ENCODE results near the gene AMN. TPM values are rescaled to one million over a fixed set of nuclear protein-coding genes. Genes with fewer than 3 reads are reported as not detected.

Gene AMN
- total RNA-seq, 1 experiment from 2014 or later, result 0.03 TPM

DNA sequence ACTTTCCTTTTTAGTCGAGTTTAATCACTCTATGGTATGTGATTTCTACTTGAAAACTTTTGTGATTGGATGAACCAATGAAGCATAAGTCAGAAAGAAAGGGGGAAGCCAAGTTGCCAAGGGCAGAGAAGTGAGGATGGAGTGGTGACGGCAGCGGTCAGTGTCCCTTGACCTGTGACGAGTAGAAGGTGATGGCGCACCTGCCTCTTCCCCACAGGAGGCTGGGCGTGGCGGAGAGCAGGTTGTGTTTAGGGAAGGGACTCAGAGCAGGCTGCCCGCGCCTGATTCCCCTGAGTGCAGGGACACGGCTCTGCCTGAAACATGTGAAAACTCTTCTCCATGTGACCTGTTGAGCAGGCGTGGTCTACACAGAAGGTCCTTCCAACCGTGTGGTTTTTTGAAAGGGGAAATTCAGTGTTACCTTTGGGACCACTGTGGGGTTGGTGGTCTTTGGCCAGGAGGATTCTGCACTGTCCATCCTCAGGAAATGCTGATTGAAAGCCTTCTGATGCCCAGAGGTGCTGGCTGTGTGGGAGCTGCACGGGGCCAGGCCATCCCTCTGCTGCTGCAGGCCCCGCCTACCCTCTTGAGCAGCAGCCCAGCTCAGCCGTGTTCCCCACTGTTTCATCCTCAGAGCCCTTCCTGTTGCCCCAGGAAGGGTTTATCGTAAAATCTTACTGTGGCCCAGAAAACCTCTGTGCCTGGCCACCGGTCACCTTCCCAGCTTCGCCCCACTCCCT, 23.5 kb upstream of the AMN start:
- DNase-seq (ENCODE audit: low spot score), result no peak

DNA sequence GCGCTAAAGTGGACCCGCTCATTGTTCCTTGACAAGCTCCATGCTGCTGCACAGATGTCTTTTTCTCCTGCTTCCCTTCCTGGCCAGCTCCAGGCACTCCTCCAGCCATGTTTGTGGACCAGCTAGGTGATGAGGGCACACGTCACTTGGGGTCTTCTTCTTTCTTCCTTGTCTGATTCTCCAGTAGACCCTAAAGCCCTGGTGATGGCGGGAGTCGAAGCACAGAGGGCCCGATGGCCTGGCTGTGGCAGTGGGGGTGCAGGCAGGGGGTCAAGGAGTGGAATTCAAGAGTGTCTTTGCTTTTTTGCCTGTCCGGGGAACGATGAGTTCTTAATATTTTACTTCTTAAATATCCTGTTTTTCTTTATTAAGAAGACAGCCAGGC, 23.0 kb upstream of the AMN start:
- no peak for DNase-seq (ENCODE audit: low spot score)

DNA sequence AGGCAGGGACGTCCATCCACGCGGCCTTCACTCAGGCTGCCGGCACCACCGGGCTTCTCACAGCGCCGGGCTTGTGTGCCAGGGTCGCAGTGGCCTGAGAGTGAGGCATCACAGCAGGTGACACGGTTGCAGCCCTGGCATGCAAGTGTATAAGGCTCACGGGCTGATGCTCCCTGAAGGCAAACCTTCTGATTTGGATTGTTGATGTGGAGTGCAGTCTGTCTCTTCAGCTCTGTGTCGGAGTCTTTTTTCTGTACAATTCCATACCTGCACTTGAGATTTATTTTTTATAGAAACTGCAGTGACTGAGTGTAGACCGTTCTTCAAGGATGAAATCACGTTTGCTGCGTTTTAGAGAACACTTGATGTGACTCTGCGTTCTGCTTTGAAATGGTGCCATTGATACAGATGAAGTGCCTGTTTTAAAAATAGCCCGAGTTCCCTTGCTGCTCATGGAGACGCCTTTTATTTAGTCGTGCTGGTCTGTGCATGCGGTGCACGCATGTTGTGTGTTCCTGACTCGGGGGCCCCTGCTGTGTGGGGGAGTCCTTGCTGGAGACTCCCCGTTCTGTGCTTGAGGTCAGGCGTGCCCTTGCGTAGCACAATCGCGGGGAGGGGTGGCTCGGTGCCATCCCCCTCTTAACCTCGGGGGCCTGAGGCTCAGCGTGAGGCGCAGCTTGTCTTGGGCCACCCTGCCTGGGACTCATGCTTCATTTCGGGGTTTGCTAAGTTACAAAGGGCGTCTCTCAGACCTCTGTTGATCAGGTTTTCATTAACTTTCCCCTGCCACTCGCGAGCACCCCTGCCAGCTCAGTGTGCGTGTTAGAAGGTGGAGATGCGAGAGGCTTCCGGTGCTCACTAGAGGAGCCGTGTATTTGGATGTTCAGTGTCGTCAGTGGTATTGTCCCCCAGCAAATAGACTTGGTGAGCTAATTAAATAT, 21.6 kb upstream of the AMN start:
- no peak for DNase-seq (ENCODE audit: low spot score)

DNA sequence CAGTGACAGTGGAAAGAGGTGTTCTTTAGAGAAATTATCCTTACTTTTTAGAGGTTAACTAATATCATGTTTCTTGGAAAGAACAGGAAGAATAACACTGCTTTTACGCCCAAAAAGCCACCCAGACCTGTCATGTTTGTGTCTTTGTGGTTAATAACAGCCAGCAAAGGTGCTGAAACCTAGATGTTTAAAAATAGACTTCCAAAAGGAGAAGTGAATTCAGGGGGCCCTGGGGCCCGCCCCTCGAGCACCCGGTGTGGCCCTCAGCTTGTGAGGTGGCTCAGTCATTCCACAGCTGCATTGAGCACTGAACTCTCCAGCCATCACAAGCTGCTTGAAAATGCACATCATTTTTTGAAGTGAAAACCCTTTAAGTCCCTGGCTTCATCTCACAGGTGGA, 20.8 kb upstream of the AMN start:
- DNase-seq (ENCODE audit: low spot score), result no peak

DNA sequence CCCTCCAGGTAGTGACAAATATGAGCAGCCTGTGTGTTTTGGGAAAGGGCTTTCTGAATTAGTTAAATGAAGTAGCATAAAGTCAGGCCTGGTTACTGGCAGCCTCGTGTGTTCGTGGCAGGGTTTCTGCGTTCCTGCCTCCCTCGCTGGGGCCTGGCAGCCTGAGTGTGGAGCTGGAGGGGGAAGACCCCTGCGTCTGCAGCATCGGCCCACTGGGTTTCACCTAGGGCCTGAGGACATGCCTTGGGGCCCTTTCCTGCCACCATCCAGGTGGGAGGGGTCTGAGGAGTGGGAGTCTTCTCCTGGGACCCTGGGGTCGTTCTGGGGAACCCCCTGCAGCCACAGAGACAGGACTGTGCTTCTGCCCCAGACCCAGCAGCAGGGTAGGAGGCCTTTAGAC, 20.4 kb upstream of the AMN start:
- DNase-seq (ENCODE audit: low spot score), result no peak

DNA sequence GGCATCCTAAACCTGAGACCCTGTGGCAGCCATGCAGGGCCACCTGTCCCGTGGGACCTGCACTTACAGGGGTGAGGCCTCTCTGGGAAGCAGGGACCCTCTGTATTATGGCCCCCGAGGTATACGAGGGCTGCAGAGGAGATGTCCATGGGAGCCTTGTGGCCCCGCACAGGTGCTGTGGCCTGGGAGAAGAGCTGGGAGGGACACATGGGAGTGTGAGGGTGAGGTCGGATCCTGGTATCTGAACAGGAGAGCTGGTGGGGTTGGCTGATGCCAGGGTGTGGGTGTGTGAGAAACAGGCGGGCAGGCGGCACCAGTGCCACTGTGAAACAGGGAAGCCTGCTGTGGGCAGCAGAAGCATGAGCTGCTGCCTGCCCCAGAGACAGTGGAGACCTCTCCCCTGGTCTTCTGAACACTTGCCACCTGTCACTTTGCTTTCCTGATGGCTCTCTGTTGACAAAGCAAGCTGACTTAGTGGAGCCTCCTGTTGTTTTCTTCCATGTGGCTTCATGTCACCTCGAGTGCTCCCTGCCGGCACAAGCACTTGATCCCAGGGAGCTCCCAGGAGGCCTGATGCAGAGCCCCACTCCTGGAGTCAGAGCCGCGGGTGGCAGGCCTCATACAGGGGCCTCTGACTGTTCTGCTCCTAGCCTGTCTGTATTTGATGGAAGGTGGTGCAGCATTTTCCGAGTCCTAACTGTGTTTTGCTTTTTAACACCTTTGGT, 19.8 kb upstream of the AMN start:
- DNase-seq (ENCODE audit: low spot score), result no peak

DNA sequence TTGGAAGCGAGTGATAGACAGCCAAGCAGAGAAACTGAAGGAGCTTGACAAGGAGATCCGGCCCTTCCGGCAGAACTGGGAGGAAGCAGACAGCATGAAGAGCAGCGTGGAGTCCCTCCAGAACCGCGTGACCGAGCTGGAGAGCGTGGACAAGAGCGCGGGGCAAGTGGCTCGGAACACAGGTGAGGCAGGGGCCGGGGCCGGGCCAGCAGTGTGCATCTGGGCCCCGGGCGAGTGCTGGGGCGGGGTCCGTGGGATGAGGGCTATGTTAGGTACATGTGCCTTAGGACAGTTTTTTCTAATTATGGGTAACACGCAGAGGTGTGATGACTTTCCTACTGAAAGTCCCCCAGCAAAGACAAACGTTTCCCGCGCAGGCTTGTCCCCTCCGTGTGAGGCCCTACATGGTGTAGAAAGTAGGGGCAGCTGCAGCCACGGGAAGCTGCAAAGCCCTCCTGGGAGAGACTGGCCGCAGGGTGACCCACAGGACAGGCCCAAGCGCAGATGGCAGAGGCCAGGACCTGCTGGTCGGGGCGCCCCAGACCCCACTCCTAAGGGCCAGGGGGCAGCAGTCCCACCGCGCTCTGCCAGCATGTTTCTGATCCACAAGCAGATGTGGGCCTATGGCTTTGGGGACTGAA, 19.1 kb upstream of the AMN start:
- no peak for DNase-seq (ENCODE audit: low spot score)

DNA sequence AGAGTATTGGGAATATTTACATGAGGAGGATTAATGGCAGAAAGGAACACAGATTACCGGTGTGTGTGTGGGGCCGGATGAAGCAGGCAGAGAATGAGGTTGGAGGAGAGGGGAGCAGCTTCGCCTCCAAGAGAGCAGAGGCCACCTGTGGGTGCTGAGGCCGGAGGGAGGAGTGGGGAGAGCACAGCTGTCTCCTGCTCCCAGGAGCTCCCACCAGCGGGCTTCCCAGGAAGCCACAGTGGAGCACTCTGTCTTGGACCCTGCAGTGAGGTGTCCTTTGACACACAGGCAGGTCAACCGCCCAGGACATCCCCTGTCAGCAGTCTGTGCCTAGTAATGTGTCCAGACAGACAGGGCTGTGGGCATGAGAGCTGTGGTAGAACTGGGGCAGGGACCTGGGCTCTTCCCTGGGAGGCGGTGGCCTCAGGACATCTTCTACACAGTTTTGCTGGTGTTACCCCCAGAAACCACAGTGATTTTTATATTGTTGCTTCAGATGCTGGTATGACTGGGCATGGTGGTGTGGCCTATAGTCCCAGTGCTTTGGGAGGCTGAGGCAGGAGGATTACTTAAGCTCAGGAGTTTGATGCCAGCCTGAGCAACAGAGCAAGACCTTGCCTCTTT, 18.5 kb upstream of the AMN start:
- no peak for DNase-seq (ENCODE audit: low spot score)

DNA sequence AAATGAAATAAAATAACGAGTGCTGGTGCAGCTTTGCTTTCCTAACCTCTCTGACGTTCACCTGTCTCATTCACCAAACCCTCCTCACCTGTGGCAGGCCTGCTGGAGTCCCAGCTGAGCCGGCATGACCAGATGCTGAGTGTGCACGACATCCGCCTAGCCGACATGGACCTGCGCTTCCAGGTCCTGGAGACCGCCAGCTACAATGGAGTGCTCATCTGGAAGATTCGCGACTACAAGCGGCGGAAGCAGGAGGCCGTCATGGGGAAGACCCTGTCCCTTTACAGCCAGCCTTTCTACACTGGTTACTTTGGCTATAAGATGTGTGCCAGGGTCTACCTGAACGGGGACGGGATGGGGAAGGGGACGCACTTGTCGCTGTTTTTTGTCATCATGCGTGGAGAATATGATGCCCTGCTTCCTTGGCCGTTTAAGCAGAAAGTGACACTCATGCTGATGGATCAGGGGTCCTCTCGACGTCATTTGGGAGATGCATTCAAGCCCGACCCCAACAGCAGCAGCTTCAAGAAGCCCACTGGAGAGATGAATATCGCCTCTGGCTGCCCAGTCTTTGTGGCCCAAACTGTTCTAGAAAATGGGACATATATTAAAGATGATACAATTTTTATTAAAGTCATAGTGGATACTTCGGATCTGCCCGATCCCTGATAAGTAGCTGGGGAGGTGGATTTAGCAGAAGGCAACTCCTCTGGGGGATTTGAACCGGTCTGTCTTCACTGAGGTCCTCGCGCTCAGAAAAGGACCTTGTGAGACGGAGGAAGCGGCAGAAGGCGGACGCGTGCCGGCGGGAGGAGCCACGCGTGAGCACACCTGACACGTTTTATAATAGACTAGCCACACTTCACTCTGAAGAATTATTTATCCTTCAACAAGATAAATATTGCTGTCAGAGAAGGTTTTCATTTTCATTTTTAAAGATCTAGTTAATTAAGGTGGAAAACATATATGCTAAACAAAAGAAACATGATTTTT, 17.1 kb upstream of the AMN start:
- DNase-seq (ENCODE audit: low spot score), result no peak

DNA sequence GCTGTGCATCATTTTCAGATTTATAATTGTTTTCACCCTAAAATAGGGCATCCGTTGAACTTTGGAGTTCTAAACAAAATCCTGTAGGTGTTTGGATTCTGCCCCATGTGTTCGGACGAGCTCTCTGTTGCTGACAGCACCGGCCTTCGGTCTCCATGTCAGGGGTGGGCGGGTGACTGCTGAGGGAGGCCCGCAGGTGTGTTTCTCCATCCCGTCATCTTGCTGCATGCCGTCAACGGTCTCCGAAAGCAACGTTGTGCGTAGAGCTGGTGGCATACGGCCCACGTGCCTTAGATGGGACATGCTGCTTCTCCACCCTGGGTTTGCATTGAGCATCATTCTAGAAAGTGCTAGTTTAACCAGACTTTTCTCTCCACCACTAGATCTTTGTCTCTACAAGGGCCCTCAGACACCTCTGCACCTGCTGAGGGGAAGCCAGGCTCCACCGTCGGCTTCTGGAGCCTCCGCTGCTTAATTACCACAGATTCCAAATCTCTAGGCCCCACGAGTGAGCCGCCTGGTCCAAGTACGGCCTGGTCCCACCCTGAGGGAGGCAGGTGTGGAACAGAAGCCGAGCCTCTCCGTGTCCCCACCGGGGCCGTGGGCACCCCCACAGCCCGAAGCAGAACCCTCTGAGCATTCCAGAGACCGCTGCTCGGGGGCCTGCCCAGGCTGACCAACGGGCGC, 15.7 kb upstream of the AMN start:
- DNase-seq (ENCODE audit: low spot score), result no peak

DNA sequence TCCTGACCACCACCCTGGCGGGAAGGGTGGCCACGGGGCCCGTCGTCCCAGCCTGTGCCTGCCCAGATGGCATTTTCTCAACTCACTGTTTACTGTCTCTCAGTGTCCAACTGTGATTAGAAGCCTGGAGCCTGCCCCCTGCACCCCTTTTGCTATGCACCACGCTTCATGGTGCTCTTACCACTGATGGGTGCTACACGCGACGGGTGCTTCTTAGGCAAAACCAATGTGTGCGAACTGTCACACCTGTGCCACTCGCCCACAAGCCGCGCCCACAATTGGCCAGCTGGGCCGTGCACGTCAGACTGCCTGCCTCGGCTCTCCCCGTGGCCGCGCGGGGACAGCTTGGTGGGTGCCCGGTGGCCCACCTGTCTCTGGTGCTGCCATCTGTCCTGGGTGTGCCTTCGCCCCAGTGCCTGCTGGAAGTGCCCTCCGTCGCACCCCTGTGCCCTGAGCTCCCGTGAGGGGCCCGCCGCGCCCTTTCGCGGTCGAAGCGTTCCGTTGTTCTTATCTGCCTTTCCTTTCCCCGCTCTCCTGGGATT, 15.1 kb upstream of the AMN start:
- no peak for DNase-seq (ENCODE audit: low spot score)

DNA sequence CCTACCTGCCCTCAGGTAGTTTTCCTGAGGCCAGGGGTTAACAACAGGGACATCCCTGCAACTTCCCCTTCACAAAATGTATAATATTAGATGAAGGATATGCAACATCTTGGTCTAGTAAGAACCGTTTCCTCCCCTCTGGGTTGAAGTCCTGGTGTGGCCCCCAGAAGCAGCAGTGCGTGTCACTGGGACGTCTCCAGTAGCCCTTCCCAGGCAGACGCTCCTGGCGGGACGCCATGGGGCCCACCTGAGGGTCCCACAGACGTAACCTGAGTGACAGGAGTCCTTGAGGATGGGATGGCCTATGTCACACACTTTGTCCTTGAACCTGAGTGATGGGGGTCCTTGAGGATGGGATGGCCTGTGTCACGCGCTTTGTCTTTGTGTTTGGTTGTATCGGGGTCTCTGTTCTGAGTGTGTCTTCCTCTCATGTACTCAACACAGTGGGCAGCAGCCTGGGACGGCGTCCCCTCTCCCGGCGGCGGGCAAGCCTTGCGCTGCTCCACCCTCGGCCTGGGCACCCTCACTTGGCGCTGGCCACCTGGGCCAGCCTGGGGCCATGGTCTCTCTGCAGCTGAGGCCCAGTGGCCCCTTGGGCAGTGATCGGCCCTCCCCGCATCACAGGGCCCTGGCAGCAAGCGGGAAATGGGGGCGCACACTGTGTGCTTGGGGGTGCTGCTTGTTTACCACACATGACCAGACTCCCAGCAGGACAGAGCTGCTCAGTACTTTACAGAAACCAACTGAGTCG, 14.3 kb upstream of the AMN start:
- no peak for DNase-seq (ENCODE audit: low spot score)

DNA sequence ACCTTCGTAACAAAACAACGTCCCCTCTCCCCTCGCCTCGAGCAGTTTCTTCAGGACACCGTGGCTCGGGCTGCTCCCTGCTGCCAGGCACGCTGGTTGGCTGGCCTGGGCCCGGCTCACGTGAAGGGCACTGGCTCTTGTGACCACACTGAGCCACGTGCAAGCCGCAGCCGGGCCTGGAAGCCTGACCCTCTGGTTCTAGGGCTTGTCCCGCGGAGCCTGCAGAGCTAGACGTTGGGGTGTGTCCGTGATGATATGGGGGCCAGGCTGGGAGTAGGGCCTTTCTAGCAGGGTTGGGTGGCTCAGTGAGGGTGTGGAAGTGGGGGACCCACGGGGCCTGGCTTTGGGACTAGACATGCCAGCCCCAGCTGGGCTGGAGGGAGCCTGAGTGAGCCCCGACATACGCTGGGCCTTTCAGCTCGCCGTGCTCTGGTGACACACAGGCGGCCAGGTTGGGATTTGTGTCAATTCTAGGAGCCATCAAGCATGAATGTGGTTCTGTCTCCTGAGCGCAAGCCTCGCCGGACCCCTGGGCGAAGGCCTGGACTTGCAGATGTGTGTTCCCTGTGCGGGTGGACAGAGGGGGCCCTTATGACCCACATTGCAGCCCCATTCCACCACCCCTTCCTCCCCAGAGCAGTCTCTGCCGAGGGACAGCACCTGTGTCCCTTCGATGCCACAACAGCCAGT, 13.6 kb upstream of the AMN start:
- DNase-seq (ENCODE audit: low spot score), result no peak

DNA sequence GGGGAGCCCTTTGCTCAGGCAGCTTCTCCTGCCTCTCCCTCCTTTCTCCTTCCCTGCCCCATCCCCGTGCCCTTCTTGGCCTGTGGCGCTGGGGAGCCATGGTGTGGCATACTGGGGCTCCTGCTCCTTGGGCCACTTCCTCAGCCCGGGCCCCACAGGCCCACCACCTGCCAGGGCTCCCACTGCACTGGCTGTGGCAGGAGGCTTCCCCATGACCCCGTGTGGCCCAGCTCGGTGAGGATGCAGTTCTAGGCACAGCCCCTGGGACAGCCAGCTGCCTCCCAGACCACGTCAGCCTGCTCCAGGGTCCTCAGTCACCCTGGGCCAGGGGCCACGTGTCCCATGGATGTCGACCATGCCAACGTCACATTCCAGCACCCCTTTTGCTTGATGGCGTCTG, 13.0 kb upstream of the AMN start:
- no peak for DNase-seq (ENCODE audit: low spot score)

DNA sequence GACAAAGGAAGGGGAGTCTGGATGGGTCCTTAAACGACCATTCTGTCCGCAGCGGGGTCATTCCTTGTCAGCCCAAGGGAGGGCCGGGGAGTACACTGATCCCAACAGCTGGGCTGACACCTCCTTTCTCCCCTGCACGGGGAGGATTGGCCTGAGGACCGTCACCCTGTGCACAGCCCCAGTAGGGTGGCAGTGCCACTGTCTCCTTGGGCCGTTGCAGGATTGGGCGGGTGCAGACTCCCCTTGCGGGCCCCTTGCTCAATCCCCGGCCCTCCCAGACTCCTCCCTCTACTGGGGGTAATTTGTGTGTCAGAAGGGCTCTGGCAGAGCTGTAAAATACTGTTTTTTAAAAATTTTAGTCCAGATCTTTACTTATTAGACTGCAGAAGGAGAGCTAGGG, 12.6 kb upstream of the AMN start:
- DNase-seq (ENCODE audit: low spot score), result no peak

DNA sequence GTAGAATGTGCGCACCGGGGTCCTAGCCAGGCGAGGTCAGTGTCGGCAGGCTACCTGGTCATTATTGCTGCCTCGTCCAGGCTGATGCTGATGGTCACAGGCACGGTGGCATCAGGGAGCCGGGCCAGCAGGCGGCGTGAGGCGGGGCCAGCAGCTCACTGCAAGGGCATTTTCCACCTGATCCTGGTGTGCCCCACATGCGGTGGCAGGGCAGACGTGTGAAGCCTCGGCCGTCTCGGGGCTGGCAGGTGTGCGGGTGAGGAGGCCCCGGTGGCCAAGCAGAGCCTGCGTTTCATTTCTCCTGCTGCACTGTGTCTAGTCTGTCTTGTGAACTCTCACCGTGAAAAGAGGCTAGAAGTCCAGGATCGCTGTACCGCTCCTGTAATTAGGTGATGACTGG, 12.0 kb upstream of the AMN start:
- no peak for DNase-seq (ENCODE audit: low spot score)

DNA sequence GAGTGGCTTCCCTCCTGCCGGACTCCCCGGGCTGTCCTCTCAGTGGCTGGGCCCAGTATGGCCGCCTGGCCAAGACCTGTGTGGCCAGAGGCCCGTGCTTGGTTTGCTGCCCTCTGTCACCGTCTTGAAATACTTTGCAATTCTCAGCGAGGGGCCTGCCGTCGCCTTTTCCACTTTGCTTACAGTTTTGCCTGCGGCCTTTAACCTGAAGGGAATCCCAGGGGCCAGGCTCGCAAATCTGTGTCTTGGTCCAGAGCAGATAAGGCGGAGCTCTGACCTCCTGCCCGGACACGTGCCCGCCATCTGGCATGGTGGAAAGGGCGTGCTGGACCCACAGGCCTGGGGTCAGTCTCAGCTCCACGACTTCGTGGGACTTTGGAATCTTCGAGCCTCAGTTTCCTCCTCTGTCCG, 10.9 kb upstream of the AMN start:
- DNase-seq (ENCODE audit: low spot score), result no peak
